Neural crest cell (in vitro differentiated cells): Measurements from ENCODE around the gene GSS. TPM values are rescaled to one million over a fixed set of nuclear protein-coding genes. Genes with fewer than 3 reads are reported as not detected.

Experiments used
- DNase-seq: peaks from one replicate; pipeline ENCODE4 v3.0.0; 2021; ENCODE audit warnings: low read depth, mixed read lengths, low spot score
- H3K27ac Mint-ChIP-seq: one replicate; pipeline ENCODE4 v1.8.0; 2021; ENCODE audit warnings: mild to moderate bottlenecking, mixed read lengths; ENCODE audit not compliant: unreplicated experiment
- H3K27me3 Mint-ChIP-seq: 2 replicates; pipeline ENCODE4 v1.8.0; 2021; ENCODE audit warnings: low read depth, mild to moderate bottlenecking, mixed read lengths
- H3K36me3 Mint-ChIP-seq: 2 replicates; pipeline ENCODE4 v1.8.0; 2021; ENCODE audit warnings: low read depth, mild to moderate bottlenecking, mixed read lengths
- H3K4me1 Mint-ChIP-seq: 2 replicates; pipeline ENCODE4 v1.8.0; 2021; ENCODE audit warnings: mixed read lengths
- H3K4me3 Mint-ChIP-seq: one replicate; pipeline ENCODE4 v1.8.0; 2021; ENCODE audit warnings: mild to moderate bottlenecking, mixed read lengths
- H3K9me3 Mint-ChIP-seq: 2 replicates; pipeline ENCODE4 v1.8.0; 2021; ENCODE audit warnings: mixed read lengths
- CTCF ChIP-seq: fragments of 200-600 bp; sonication (generic); conservative IDR thresholded peaks from 2 replicates; pipeline ENCODE4 v1.5.0; 2021; ENCODE audit warnings: antibody characterized with exemption, mild to moderate bottlenecking
- total RNA-seq: library from RNA; stranded (reverse); gene quantifications from 2 replicates; pipeline ENCODE4 v1.2.1, GENCODE V29; 2021

GSS gene
- total RNA-seq, 1 donor from 2014 or later, result 78.8 TPM

- Mint-ChIP-seq H3K27me3 (no peaks in the 10 kb centered on the region), H3K27ac (no peak overlapping the region), H3K4me3 (no peak overlapping the region), H3K36me3 (peaks cover 5% of the 10 kb centered on the region), H3K9me3 (no peaks in the 10 kb centered on the region), H3K4me1 (peaks cover 7% of the 10 kb centered on the region)
- no peak for TF ChIP-seq CTCF
- DNase-seq, result no peak
Measured at GRCh38 chr20:34948030-34948429, 7.6 kb downstream of the GSS start.

- H3K36me3 Mint-ChIP-seq, result peaks cover 5% of the 10 kb centered on the region
- DNase-seq, result no peak
- H3K27me3 Mint-ChIP-seq, result no peaks in the 10 kb centered on the region
- no peak for TF ChIP-seq CTCF
- H3K27ac Mint-ChIP-seq, result no peak overlapping the region
- H3K9me3 Mint-ChIP-seq, result no peaks in the 10 kb centered on the region
- H3K4me1 Mint-ChIP-seq, result peaks cover 7% of the 10 kb centered on the region
- no peak overlapping the region for H3K4me3 Mint-ChIP-seq
Measured at GRCh38 chr20:34947336-34947735, 8.3 kb downstream of the GSS start.

- H3K27ac Mint-ChIP-seq, result no peak overlapping the region
- no peaks in the 10 kb centered on the region for H3K27me3 Mint-ChIP-seq
- H3K4me1 Mint-ChIP-seq, result peaks cover 3% of the 10 kb centered on the region
- no peak for TF ChIP-seq CTCF
- H3K9me3 Mint-ChIP-seq, result no peaks in the 10 kb centered on the region
- peaks cover 5% of the 10 kb centered on the region for H3K36me3 Mint-ChIP-seq
- H3K4me3 Mint-ChIP-seq, result no peak overlapping the region
- DNase-seq, result no peak
Measured at GRCh38 chr20:34946661-34947060, 8.9 kb downstream of the GSS start.

GRCh38 chr20:34945315-34946077, 10.1 kb downstream of the GSS start:
- Mint-ChIP-seq H3K36me3 (peaks cover 8% of the 10 kb centered on the region), H3K9me3 (no peaks in the 10 kb centered on the region), H3K4me3 (no peak overlapping the region), H3K4me1 (no peaks in the 10 kb centered on the region), H3K27me3 (no peaks in the 10 kb centered on the region), H3K27ac (no peak overlapping the region)
- TF ChIP-seq CTCF, result no peak
- no peak for DNase-seq

- TF ChIP-seq CTCF, result no peak
- no peaks in the 10 kb centered on the region for H3K4me1 Mint-ChIP-seq
- DNase-seq, result no peak
- no peak overlapping the region for H3K4me3 Mint-ChIP-seq
- no peak overlapping the region for H3K27ac Mint-ChIP-seq
- H3K9me3 Mint-ChIP-seq, result no peaks in the 10 kb centered on the region
- no peaks in the 10 kb centered on the region for H3K27me3 Mint-ChIP-seq
- peaks cover 8% of the 10 kb centered on the region for H3K36me3 Mint-ChIP-seq
Measured at GRCh38 chr20:34943808-34944567, 11.6 kb downstream of the GSS start.
